ENCODE data around the gene PHACTR2.

- no peak for TF ChIP-seq CTCF (IDR thresholded peaks at IDR 0.05)
- TF ChIP-seq ZFX (IDR thresholded peaks at IDR 0.05; ENCODE audit: borderline replicate concordance): no peak
Observed at GRCh38 chr6:143863771-143864170, 186.0 kb downstream of the PHACTR2 start.

All from 22Rv1 (cell line).